GM06990 (cell line): ENCODE data around the gene ATXN2.

Experiments
- DNase-seq: peaks from one replicate; pipeline ENCODE4 v3.0.0-alpha.2; 2011; ENCODE audit not compliant: insufficient read length; ENCODE audit errors: extremely low read depth
- H3K27me3 ChIP-seq: replicated peaks from 2 replicates; pipeline ENCODE4 v1.6.0; 2011; ENCODE audit warnings: low read length; ENCODE audit not compliant: control insufficient read depth, insufficient read depth
- H3K36me3 ChIP-seq: 2 replicates; pipeline ENCODE4 v1.5.1; 2011; ENCODE audit warnings: low read length; ENCODE audit not compliant: control insufficient read depth, insufficient read depth
- H3K4me3 ChIP-seq: replicated peaks from 2 replicates; pipeline ENCODE4 v1.5.1; 2011; ENCODE audit warnings: low read depth, mild to moderate bottlenecking, control low read depth, low read length
- TF ChIP-seq, protein P1 (sequence below): IDR thresholded peaks from 2 replicates; pipeline ENCODE4 v1.5.1; 2011; ENCODE audit warnings: low read length, control low read depth, mild to moderate bottlenecking, inconsistent platforms; ENCODE audit not compliant: insufficient read depth, poor library complexity, severe bottlenecking

The ATXN2 gene

DNA sequence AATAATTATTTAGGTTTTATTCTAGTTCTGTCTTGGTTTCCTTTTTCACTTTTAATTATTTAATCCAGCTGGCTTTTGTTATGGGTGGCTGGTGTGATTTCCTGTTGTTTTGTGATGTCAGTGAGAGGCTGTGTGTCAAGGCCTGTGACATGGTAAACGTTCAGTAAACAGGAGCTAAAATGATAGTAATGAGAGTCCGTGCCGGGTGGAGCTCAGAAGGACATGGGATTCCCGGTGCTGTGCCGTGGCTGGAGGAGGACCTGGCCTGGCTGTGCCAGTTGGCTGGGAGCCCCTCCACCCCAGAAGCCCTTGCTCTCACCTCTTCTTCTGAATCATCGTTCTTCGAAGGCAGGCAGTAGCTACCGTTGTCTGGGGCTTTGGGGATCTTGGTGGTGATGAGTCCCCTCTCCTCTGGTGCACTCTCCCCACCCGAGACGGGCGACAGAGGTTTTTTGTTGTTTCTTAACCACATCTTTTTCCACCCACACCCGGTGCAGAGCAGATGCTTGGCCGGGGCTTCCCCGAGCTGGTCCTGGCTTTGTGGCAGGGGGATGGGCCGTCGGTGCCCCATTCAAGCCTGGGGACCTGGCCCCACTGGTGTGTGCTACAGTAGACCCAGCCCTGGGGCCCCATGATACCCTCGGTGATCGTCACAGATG is 164.3 kb downstream of the ATXN2 start:
- Histone ChIP-seq H3K36me3 (peaks cover 5% of the 10 kb centered on the region), H3K4me3 (peak overlapping the region; percentile 43), H3K27me3 (no peaks in the 10 kb centered on the region)
- TF ChIP-seq, protein P1, sequence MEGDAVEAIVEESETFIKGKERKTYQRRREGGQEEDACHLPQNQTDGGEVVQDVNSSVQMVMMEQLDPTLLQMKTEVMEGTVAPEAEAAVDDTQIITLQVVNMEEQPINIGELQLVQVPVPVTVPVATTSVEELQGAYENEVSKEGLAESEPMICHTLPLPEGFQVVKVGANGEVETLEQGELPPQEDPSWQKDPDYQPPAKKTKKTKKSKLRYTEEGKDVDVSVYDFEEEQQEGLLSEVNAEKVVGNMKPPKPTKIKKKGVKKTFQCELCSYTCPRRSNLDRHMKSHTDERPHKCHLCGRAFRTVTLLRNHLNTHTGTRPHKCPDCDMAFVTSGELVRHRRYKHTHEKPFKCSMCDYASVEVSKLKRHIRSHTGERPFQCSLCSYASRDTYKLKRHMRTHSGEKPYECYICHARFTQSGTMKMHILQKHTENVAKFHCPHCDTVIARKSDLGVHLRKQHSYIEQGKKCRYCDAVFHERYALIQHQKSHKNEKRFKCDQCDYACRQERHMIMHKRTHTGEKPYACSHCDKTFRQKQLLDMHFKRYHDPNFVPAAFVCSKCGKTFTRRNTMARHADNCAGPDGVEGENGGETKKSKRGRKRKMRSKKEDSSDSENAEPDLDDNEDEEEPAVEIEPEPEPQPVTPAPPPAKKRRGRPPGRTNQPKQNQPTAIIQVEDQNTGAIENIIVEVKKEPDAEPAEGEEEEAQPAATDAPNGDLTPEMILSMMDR: no peak
- DNase-seq: peak; percentile 83

GRCh38 chr12:111434049-111434448 is 165.1 kb downstream of the ATXN2 start:
- TF ChIP-seq, protein P1: no peak
- Histone ChIP-seq H3K4me3 (peak overlapping the region; percentile 43), H3K36me3 (peaks cover 1% of the 10 kb centered on the region), H3K27me3 (no peaks in the 10 kb centered on the region)
- no peak for DNase-seq

GRCh38 chr12:111431772-111432171 is 167.3 kb downstream of the ATXN2 start:
- H3K4me3 ChIP-seq: no peak overlapping the region
- no peak for DNase-seq
- peaks cover 1% of the 10 kb centered on the region for H3K36me3 ChIP-seq
- TF ChIP-seq, protein P1: no peak
- H3K27me3 ChIP-seq: no peaks in the 10 kb centered on the region

DNA sequence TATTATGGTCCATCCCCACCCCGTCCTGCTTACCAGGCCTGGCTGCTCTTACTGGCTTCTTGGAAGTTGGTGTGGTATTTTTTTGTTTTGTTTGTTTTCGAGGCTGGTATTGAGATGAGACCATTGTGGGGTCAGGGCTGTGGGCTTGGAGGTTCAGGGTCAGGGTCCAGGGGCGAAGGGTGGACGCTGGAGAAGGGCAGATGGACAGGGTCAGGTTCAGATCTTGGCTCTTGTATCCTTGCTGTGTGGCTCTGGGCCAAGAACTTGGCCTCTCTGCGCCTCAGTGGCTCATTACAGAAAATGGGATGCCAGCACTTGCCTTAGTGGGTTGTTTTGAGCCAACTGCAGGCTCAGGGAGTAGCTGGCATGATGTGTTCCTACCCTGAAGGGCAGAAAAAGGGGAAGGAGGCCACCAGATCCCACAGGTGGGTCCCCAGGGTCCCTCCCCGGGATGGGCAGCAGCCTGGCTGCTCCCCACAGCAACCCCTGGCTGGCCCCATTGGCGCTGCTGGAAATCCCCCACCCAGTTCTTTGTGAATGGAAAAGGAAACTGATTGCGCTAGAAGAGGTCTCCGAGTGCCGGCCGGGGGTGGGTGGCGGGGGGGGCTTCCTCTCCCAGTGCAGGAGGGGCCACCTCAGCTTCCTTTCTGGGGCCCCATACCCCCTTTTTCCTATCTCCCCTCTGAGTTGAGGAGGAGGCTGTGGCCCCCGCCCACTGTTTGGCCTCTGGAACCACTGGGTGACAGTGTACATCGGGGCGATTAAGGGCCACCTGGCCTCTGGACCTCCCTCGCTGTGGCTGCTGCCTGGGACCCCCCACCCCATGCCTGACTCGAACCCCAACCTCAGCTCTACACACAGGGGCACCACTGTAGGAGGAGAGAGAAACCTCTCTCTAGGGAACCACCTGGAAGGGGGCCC is 168.4 kb downstream of the ATXN2 start:
- peak; percentile 82 for DNase-seq
- TF ChIP-seq, protein P1: peak; percentile 5
- Histone ChIP-seq H3K36me3 (peaks cover under 1% of the 10 kb centered on the region), H3K4me3 (peak overlapping the region; percentile 45), H3K27me3 (no peaks in the 10 kb centered on the region)

- TF ChIP-seq, protein P1: no peak
- Histone ChIP-seq H3K4me3 (peak overlapping the region; percentile 45), H3K36me3 (peaks cover 1% of the 10 kb centered on the region), H3K27me3 (no peaks in the 10 kb centered on the region)
- DNase-seq: peak; percentile 74
Observed at GRCh38 chr12:111429828-111430432, 169.2 kb downstream of the ATXN2 start.
